ENCODE measurements around the gene BPNT1.

The BPNT1 gene

GRCh38 chr1:220077887-220078286 is 11.7 kb downstream of the BPNT1 start:
- DNase-seq (ENCODE audit: low read depth) = no peak

GRCh38 chr1:220076861-220077762 is 12.5 kb downstream of the BPNT1 start:
- DNase-seq (ENCODE audit: low read depth) = peak; percentile 30

GRCh38 chr1:220067269-220068204 is 22.1 kb downstream of the BPNT1 start:
- peak; percentile 90 for DNase-seq (ENCODE audit: low read depth)

GRCh38 chr1:220062629-220063028 is 27.0 kb downstream of the BPNT1 start:
- no peak for DNase-seq (ENCODE audit: low read depth)

GRCh38 chr1:220060876-220061275 is 28.7 kb downstream of the BPNT1 start:
- DNase-seq (ENCODE audit: low read depth) = no peak

GRCh38 chr1:220056374-220056773 is 33.2 kb downstream of the BPNT1 start:
- DNase-seq (ENCODE audit: low read depth) = no peak

- peak; percentile 99 for DNase-seq (ENCODE audit: low read depth)
These were observed 43.3 kb downstream of the BPNT1 start, which contains the start of gene EPRS1 for GRCh38 chr1:220046052-220046930. EPRS1 (minus strand) TSS chr1:220046505; CDS start chr1:220046388, 117 bp downstream.

- DNase-seq (ENCODE audit: low read depth) = peak; percentile 15
These were observed 44.1 kb downstream of the BPNT1 start for GRCh38 chr1:220045356-220046051.

GRCh38 chr1:220044678-220045355 is 44.8 kb downstream of the BPNT1 start:
- no peak for DNase-seq (ENCODE audit: low read depth)

GRCh38 chr1:220043646-220044045 is 45.9 kb downstream of the BPNT1 start:
- no peak for DNase-seq (ENCODE audit: low read depth)

- DNase-seq (ENCODE audit: low read depth) = no peak
These were observed 49.5 kb downstream of the BPNT1 start for GRCh38 chr1:220040028-220040596.

GRCh38 chr1:220038640-220039039 is 50.9 kb downstream of the BPNT1 start:
- no peak for DNase-seq (ENCODE audit: low read depth)

GRCh38 chr1:220037810-220038209 is 51.8 kb downstream of the BPNT1 start:
- peak; percentile 7 for DNase-seq (ENCODE audit: low read depth)

GRCh38 chr1:220032911-220033310 is 56.7 kb downstream of the BPNT1 start:
- no peak for DNase-seq (ENCODE audit: low read depth)

GRCh38 chr1:220031287-220031686 is 58.3 kb downstream of the BPNT1 start:
- DNase-seq (ENCODE audit: low read depth) = no peak

- DNase-seq (ENCODE audit: low read depth) = no peak
These were observed 61.2 kb downstream of the BPNT1 start for GRCh38 chr1:220028346-220028895.

GRCh38 chr1:220019071-220019470 is 70.5 kb downstream of the BPNT1 start:
- no peak for DNase-seq (ENCODE audit: low read depth)

- no peak for DNase-seq (ENCODE audit: low read depth)
These were observed 76.1 kb downstream of the BPNT1 start for GRCh38 chr1:220013497-220013896.

GRCh38 chr1:220012259-220012658 is 77.3 kb downstream of the BPNT1 start:
- peak; percentile 22 for DNase-seq (ENCODE audit: low read depth)

- DNase-seq (ENCODE audit: low read depth) = peak; percentile 19
These were observed 78.0 kb downstream of the BPNT1 start for GRCh38 chr1:220011620-220012019.
